HG02610 (cell line): ENCODE measurements around the gene CNOT1.
"Not testable (repeated sequence)": the region's sequence is repeated elsewhere in the genome, so short reads cannot be mapped to it uniquely, and the experiment has no call there.

Source experiments
- ATAC-seq: cut with Tn5 transposase; IDR thresholded peaks from one replicate; pipeline ENCODE4 v1.9.1; 2021; ENCODE audit warnings: mild to moderate bottlenecking, moderate library complexity; ENCODE audit not compliant: unreplicated experiment

The CNOT1 gene

GRCh38 chr16:58582971-58583765, 46.5 kb downstream of the CNOT1 start:
- no peak for ATAC-seq

GRCh38 chr16:58582133-58582532, 47.5 kb downstream of the CNOT1 start:
- ATAC-seq, result no peak

- ATAC-seq, result no peak
Observed at GRCh38 chr16:58579587-58579986, 50.0 kb downstream of the CNOT1 start.

- no peak for ATAC-seq
Observed at GRCh38 chr16:58578642-58579041, 51.0 kb downstream of the CNOT1 start.

GRCh38 chr16:58577141-58577540, 52.5 kb downstream of the CNOT1 start:
- ATAC-seq, result no peak

GRCh38 chr16:58574895-58575294, 54.7 kb downstream of the CNOT1 start:
- ATAC-seq, result no peak

- ATAC-seq, result not testable (repeated sequence)
Observed at GRCh38 chr16:58565697-58566096, 63.9 kb downstream of the CNOT1 start.

- no peak for ATAC-seq
Observed at GRCh38 chr16:58563775-58564174, 65.9 kb downstream of the CNOT1 start.

GRCh38 chr16:58563235-58563634, 66.4 kb downstream of the CNOT1 start:
- ATAC-seq, result no peak

- ATAC-seq, result no peak
Observed at GRCh38 chr16:58556678-58557077, 72.9 kb downstream of the CNOT1 start.

GRCh38 chr16:58551496-58551895, 78.1 kb downstream of the CNOT1 start:
- no peak for ATAC-seq

- ATAC-seq, result no peak
Observed at GRCh38 chr16:58548378-58548777, 81.2 kb downstream of the CNOT1 start.

GRCh38 chr16:58543685-58544084, 85.9 kb downstream of the CNOT1 start:
- no peak for ATAC-seq

- ATAC-seq, result no peak
Observed at GRCh38 chr16:58542291-58542690, 87.3 kb downstream of the CNOT1 start.

GRCh38 chr16:58541711-58542110, 87.9 kb downstream of the CNOT1 start:
- no peak for ATAC-seq

GRCh38 chr16:58537124-58537906, 92.3 kb downstream of the CNOT1 start:
- ATAC-seq, result no peak

- no peak for ATAC-seq
Observed at GRCh38 chr16:58536278-58536677, 93.3 kb downstream of the CNOT1 start.

GRCh38 chr16:58535100-58535499, 94.5 kb downstream of the CNOT1 start:
- ATAC-seq, result no peak

GRCh38 chr16:58533751-58534470, 95.7 kb downstream of the CNOT1 start:
- no peak for ATAC-seq

- ATAC-seq, result no peak
Observed at GRCh38 chr16:58532414-58532813, 97.2 kb downstream of the CNOT1 start.

- ATAC-seq, result no peak
Observed at GRCh38 chr16:58530179-58530578, 99.4 kb downstream of the CNOT1 start.

- no peak for ATAC-seq
Observed at GRCh38 chr16:58519707-58520106, 109.9 kb downstream of the CNOT1 start.
